Measurements from ENCODE around the gene FGF14. TPM values are rescaled to one million over a fixed set of nuclear protein-coding genes. Genes with fewer than 3 reads are reported as not detected.

FGF14 gene
- total RNA-seq, 1 experiment from 2014 or later, result 0.22 TPM

GRCh38 chr13:101707659-101708058 is 694.2 kb downstream of the FGF14 start:
- H3K27me3 Mint-ChIP-seq (ENCODE audit: low read depth), result peaks cover 3% of the 10 kb centered on the region; the same call in 1 of the 2 replicates
- no CpG with 5 or more reads among the region's 2 CpGs for WGBS (ENCODE audit: extremely low coverage, insufficient read length, low lambda C conversion rate)
- H3K4me1 Mint-ChIP-seq, result peaks cover 17 to 26% of the 10 kb centered on the region in 2 experiments
- H3K27ac Mint-ChIP-seq, result peak overlapping the region in 1 of 3 experiments; percentile 3; a peak in 1 of 7 replicates
- Histone ChIP-seq H3K27ac (ENCODE audit: insufficient read length, low read depth, low read length) (no peak overlapping the region), H3K23ac (ENCODE audit: insufficient read length, low read depth, low read length) (no peak overlapping the region), H3T11ph (ENCODE audit: low read length) (no peak overlapping the region), H2AK5ac (ENCODE audit: insufficient read length, low read length) (no peak overlapping the region), H2BK5ac (ENCODE audit: insufficient read length, low read length) (no peak overlapping the region), H3K79me1 (ENCODE audit: insufficient read depth, low read depth, low read length, poor library complexity, severe bottlenecking) (no peaks in the 10 kb centered on the region), H2BK120ac (ENCODE audit: low read depth, low read length, poor library complexity, severe bottlenecking) (no peak overlapping the region), H3K18ac (ENCODE audit: insufficient read length, low read depth, low read length) (no peak overlapping the region), H3K23me2 (ENCODE audit: insufficient read length, low read depth, low read length, poor library complexity, severe bottlenecking) (no peaks in the 10 kb centered on the region), H3K56ac (ENCODE audit: insufficient read length, low read depth, low read length) (no peak overlapping the region), H4K91ac (ENCODE audit: insufficient read length, low read depth, low read length) (no peak overlapping the region), H4K8ac (replicated peaks; ENCODE audit: insufficient read length, low read depth, low read length) (no peak overlapping the region), H3K4me1 (ENCODE audit: insufficient read depth, low read length) (0 out of 2 replicates have a peak, but pooled peaks cover 3% of the 10 kb centered on the region), H4K20me1 (ENCODE audit: control insufficient read depth, insufficient read depth, insufficient read length) (no peaks in the 10 kb centered on the region), H3K14ac (ENCODE audit: insufficient read depth, low read length) (no peak overlapping the region), H3K9me3 (ENCODE audit: control insufficient read depth, low read depth, low read length) (no peaks in the 10 kb centered on the region), H2BK15ac (ENCODE audit: low read depth, low read length) (no peak overlapping the region), H2BK12ac (ENCODE audit: insufficient read length, low read depth, low read length) (no peak overlapping the region), H2BK20ac (ENCODE audit: low read depth, low read length, poor library complexity, severe bottlenecking) (no peak overlapping the region), H3K27me3 (ENCODE audit: insufficient read depth, low read length) (no peaks in the 10 kb centered on the region), H4K5ac (ENCODE audit: insufficient read length, low read depth, low read length) (no peak overlapping the region), H3K4ac (ENCODE audit: low read depth, low read length) (no peak overlapping the region), H2AFZ (ENCODE audit: low read length) (no peak overlapping the region), H3K9ac (ENCODE audit: extremely low read depth, insufficient read length, low read length) (no peak overlapping the region), H3K4me2 (ENCODE audit: insufficient read depth, insufficient read length, low read length) (no peak overlapping the region), H3K79me2 (ENCODE audit: insufficient read depth, low read length) (no peaks in the 10 kb centered on the region)
- no peaks in the 10 kb centered on the region; a peak in 1 of 7 replicates for H3K36me3 Mint-ChIP-seq (ENCODE audit: insufficient read depth in 1 of 3, low read depth in 3 of 3)
- no peak overlapping the region for H3K4me3 Mint-ChIP-seq
- no peak for DNase-seq
- TF ChIP-seq CTCF (conservative IDR thresholded peaks at IDR 0.05), result no peak
- no peaks in the 10 kb centered on the region for H3K9me3 Mint-ChIP-seq

Data from H9 (cell line).